ENCODE results near the gene NT5C3A.

DNA sequence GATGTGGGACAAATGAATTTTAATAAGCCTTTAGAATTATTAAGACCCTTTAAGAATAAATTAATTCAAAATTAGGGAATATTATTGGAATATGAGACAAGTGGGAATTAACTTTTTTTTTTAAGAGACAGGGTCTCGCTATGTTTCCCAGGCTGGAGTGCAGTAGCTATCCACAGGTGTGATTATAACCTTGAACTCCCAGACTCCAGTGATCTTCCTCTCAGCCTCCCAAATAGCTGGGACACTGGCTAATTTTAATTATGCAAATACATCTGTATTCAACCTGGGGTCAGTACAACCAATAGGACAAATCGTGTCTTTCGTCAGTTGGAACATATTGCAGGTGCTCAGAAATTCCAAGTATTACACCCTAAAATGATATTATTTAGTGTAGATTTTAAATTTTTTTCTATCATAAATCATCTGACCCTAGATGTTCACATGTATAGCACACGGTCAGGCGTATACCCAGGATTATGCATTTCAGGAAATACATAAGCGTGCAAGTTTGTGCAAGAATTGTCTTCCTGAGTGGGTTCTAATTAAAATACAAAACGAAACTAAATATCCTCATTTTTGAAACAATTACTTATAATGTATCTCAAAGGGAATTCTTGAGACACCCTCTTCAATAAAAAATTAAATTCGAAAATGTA is 1.2 kb downstream of the NT5C3A start:
- no peak for TF ChIP-seq HNRNPL (IDR thresholded peaks at IDR 0.05; ENCODE audit: low read depth, low read length)
- TF ChIP-seq EP300 (IDR thresholded peaks at IDR 0.05; ENCODE audit: low read depth in 2 of 2, low read length in 2 of 2): no peak
- TF ChIP-seq EP300 (CRISPR knock-in tag; IDR thresholded peaks at IDR 0.05; ENCODE audit: borderline replicate concordance): no peak
- TF ChIP-seq, protein P1, sequence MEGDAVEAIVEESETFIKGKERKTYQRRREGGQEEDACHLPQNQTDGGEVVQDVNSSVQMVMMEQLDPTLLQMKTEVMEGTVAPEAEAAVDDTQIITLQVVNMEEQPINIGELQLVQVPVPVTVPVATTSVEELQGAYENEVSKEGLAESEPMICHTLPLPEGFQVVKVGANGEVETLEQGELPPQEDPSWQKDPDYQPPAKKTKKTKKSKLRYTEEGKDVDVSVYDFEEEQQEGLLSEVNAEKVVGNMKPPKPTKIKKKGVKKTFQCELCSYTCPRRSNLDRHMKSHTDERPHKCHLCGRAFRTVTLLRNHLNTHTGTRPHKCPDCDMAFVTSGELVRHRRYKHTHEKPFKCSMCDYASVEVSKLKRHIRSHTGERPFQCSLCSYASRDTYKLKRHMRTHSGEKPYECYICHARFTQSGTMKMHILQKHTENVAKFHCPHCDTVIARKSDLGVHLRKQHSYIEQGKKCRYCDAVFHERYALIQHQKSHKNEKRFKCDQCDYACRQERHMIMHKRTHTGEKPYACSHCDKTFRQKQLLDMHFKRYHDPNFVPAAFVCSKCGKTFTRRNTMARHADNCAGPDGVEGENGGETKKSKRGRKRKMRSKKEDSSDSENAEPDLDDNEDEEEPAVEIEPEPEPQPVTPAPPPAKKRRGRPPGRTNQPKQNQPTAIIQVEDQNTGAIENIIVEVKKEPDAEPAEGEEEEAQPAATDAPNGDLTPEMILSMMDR (CRISPR knock-in tag; IDR thresholded peaks at IDR 0.05): no peak
- no peak for TF ChIP-seq ZNF569 (CRISPR knock-in tag; IDR thresholded peaks at IDR 0.05; ENCODE audit: borderline replicate concordance)
- TF ChIP-seq SCMH1 (CRISPR knock-in tag; IDR thresholded peaks at IDR 0.05; ENCODE audit: borderline replicate concordance): no peak
- no peak for TF ChIP-seq SOX6 (IDR thresholded peaks at IDR 0.05)
- no peak for TF ChIP-seq SOX6 (CRISPR knock-in tag; IDR thresholded peaks at IDR 0.05)

Measured in HepG2 (cell line).